NAMALWA (cell line): ENCODE results near the gene AGAP1.

Experiments used
- DNase-seq: peaks from one replicate; pipeline ENCODE4 v3.0.0-alpha.2; 2015; ENCODE audit warnings: low spot score

AGAP1 gene

GRCh38 chr2:235768606-235769005 lies 274.8 kb downstream of the AGAP1 start:
- DNase-seq: no peak

DNA sequence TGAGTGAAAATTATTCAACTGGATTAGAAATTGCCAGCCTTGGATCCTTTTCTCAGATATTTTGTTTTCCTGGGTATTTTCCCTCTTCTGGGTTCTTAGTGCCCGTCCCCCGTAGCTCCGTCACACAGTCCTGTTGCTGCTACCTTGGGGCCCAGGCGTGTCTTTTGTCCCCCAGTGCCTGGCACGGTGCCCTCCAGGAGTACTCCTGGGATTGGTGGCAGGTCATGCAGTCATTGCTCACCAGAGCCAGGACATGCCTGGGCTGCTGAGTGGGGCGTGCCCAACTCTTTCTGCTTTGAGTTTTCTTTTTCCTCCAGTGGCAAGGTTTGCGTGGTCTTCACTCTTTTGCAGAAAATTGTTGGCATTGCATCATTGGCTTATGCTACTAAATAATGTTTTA lies 275.2 kb downstream of the AGAP1 start:
- DNase-seq: no peak

DNA sequence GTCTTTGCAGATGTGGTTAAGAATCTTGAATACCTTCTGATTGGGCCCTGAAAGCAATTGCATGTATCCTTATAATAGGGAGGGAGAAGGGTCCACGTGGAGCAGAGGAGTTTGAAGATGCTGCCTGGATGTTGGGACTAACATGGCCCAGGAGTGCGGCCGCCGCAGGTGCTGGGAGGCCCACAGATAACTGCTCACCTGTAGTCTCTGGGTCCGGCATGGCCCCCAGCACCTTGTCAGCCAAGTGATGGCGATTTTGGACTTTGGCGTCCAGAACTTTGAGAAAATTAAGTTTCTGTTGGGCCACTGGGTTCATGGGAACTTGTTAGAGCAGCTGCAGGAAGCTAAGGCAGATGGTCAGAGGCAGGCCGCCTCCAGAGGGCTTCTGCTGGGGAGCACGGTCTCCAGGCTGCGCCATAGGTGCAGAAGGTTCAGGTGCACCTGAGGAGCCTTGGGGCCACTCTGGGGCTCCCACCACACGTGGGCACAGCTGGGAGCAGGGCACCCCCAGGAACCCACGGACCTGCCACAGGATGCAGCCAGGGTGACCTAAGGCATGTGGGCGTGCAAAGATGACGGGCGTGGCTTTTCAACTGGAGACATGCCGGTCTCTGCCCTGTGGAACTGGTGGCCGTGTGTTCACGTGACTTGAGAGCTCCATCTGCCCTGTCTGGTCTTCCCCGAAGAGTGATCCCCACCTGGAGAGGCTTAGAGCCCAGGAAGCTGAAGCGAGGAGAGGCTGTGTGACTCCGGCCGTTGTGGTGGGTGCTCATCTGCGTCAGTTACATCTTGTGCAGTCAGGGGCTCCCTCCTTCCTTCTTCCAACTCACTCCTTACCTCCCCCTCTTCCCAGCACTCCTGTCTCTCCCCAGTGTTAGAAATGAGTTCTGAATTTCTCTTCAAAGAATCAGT lies 277.3 kb downstream of the AGAP1 start:
- no peak for DNase-seq

- DNase-seq: peak; percentile 7
Observed at GRCh38 chr2:235773188-235773928, 279.5 kb downstream of the AGAP1 start.

DNA sequence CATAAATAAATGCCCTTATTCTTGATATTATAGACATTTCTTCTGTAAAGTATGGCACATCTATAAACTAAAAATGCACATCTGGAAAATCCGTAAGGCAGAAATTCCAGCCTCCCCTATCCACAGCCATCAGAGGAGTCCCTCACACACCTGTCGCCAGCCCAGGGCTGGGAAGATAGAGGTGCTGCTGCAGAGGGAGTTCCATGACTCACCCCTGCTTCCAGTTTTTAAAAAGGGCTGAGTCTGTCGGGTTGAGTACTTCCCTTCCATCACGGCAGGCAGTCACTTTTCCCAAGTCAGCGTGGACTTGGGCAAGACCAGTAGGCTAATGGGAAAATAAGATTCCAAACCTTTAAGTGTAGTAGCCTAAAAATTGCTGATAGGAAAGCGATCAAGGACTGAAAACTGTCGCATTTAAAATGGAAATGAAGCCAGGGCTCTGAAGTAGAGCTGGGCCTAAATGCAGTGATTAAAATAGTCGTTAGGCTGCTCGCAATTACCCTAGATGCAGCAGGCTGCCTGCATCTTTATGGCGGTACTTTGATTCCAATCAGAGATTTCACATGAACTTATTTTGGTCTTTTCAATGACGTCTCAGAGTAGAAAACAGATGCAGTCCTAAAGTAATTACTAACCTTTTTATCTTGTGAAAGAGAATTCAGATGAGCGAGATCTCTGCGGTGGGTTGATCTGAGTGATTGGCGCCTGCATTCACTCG lies 280.5 kb downstream of the AGAP1 start:
- DNase-seq: no peak

DNA sequence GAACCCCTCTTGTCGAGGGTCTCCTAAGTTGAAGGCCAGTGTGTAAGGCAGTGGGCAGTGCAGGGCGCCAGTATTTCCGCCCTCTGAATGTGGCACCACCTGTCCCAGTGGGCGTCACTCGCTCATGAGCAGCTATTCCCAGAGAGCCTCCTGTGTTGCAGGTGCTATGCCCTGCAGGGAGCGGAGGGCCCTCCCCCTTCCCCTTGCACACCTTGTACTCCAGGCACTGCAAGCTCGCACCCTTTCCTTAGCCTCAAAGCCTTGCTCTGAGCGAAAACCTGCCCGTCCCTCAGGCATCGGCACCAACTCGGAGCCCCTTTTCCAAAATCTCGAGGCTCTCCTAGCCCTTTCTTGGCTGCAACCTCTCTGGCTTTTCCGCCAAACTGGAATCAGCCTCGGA lies 282.7 kb downstream of the AGAP1 start:
- no peak for DNase-seq

GRCh38 chr2:235779444-235779896 lies 285.6 kb downstream of the AGAP1 start:
- DNase-seq: peak; percentile 65

GRCh38 chr2:235780401-235780800 lies 286.6 kb downstream of the AGAP1 start:
- no peak for DNase-seq

GRCh38 chr2:235781775-235782174 lies 287.9 kb downstream of the AGAP1 start:
- DNase-seq: no peak

DNA sequence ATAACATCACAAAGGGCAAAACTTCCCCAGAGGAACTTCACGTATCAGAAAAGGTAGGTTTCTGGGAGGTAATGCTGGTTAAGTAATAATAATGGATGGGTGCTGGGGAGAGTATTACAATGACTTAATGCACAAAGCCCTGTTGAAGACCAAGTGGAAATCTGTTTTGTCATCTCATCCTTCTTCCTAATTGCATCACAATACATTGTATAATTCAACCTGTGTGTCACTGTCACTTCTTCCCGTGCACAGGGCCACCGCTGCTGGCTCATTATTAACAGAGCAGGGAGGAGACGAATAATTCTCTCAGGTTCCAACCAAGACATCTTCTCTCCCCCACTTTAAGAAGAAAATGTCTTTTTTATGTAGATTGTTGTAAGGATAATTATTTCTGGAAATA lies 290.9 kb downstream of the AGAP1 start:
- no peak for DNase-seq

DNA sequence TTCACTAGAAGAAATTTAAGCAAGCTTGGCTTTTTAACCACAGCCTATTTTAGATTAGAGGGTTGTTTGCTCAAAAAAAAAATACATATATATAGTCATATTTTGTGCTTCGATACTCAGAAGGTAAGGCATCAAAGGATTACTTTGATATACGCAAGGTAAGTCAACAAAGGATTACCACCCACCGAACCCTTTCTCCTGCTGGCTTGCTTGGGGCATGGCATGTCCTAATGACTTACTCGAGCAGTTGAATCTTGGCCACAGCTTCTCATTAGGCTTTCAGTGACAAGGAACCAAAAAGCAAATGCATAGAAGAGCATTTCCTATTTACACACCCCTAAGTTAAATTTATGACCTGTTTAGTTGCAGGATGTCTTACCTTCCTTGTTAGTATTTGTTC lies 295.7 kb downstream of the AGAP1 start:
- no peak for DNase-seq

- DNase-seq: peak; percentile 21
Observed at GRCh38 chr2:235793163-235793752, 299.4 kb downstream of the AGAP1 start.

GRCh38 chr2:235799281-235799680 lies 305.4 kb downstream of the AGAP1 start:
- no peak for DNase-seq

DNA sequence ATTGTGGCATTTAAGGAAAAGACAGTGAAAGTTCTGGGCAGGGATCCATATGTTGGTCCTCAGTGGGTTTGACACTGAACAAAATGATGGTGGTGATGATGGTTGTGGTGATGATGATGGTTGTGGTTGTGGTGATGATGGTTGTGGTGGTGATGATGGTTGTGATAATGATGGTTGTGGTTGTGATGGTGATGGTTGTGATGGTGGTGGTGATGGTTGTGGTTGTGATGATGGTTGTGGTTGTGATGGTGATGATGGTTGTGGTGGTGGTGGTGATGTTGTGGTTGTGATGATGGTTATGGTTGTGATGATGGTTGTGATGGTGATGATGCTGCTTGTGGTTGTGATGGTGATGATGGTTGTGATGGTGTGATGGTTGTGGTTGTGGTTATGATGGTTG lies 308.7 kb downstream of the AGAP1 start:
- DNase-seq: no peak

- DNase-seq: no peak
Observed at GRCh38 chr2:235803028-235803427, 309.2 kb downstream of the AGAP1 start.

DNA sequence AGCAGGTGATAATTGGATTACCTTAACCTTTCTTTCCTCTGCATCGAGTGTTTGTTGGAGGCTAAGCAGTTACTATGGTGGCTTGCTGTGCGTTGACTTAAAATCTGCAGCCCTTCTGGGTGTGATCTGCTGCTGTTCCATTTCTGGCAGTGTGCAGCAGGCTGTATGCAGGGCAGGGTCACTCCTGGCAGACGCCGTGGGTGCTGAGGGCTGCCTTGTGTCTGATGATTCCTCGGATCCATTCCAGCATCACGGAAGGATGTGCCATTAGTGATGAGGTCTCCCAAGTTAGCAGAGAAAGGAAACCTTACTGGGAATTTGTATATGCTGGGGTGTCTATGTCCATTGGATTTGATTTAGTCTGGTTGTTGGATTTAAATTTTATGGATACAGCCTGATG lies 310.8 kb downstream of the AGAP1 start:
- DNase-seq: no peak

- DNase-seq: no peak
Observed at GRCh38 chr2:235806986-235807750, 313.3 kb downstream of the AGAP1 start.

- DNase-seq: no peak
Observed at GRCh38 chr2:235808366-235808765, 314.5 kb downstream of the AGAP1 start.

DNA sequence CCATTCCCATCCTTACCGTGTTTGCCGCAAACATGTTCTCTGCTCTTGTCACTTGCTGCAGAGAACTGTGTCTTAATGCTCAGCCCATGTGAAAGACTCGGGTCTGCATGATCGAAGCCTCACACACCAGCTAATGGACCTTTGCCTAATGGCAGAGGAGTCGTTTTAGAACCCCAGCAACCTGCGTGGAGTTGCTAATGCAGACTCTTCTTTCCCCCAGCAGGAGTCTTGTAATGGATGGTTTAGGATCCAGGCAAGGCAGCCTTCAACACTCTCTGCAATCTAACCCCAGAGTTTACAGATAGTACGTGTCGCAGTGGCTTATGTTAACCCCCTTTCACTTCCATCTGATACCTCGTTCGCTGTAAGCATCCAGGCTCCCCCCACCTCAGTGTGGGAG lies 316.4 kb downstream of the AGAP1 start:
- DNase-seq: no peak

DNA sequence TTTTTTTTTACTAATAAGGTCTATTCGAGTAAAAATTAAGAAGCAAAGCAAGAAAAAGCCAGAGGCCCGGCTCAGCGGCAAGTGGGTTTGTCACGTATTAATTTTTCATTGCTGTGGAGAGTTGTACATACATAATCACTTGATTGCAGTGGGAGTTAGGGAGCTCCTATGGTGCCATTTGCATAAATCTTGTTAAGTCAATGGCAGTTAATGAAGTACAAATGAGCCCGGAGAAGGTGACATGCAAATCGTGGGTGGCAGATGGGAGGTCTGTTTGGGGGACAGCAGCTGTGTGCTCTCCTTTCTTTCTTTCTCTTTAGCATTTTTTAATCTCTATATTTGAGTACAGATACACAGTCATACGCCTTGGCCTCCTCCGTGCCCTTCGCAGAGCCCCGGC lies 317.0 kb downstream of the AGAP1 start:
- DNase-seq: no peak

- no peak for DNase-seq
Observed at GRCh38 chr2:235811446-235812184, 317.8 kb downstream of the AGAP1 start.
